ENCODE data around the gene EMP3.
"Not testable (repeated sequence)": the region's sequence is repeated elsewhere in the genome, so short reads cannot be mapped to it uniquely, and the experiment has no call there.

Gene EMP3

GRCh38 chr19:48296963-48297734, 28.2 kb upstream of the EMP3 start:
- no peaks in the 10 kb centered on the region for H3K27me3 ChIP-seq (ENCODE audit: control insufficient read depth in 2 of 2, insufficient read depth in 2 of 2, low read length in 2 of 2)
- H3K4me1 ChIP-seq (ENCODE audit: control insufficient read depth in 2 of 2, insufficient read depth in 2 of 2, low read length in 2 of 2), result no peaks in the 10 kb centered on the region
- H3K4me3 ChIP-seq (ENCODE audit: low read length in 2 of 2), result no peak overlapping the region
- H3K9me3 ChIP-seq (ENCODE audit: control insufficient read depth in 2 of 2, low read length in 2 of 2), result no peaks in the 10 kb centered on the region
- no peaks in the 10 kb centered on the region for H3K36me3 ChIP-seq (ENCODE audit: control insufficient read depth in 2 of 2, insufficient read depth in 2 of 2, low read length in 2 of 2)
- no peak overlapping the region for H3K9ac ChIP-seq (ENCODE audit: low read depth in 1 of 2, low read length in 2 of 2)
- no peak overlapping the region for H3K27ac ChIP-seq (ENCODE audit: low read depth in 2 of 2, low read length in 2 of 2)

GRCh38 chr19:48297975-48298374, 27.4 kb upstream of the EMP3 start:
- Histone ChIP-seq H3K4me1 (ENCODE audit: control insufficient read depth in 2 of 2, insufficient read depth in 2 of 2, low read length in 2 of 2) (no peaks in the 10 kb centered on the region), H3K27ac (ENCODE audit: low read depth in 2 of 2, low read length in 2 of 2) (no peak overlapping the region), H3K27me3 (ENCODE audit: control insufficient read depth in 2 of 2, insufficient read depth in 2 of 2, low read length in 2 of 2) (no peaks in the 10 kb centered on the region), H3K9ac (ENCODE audit: low read depth in 1 of 2, low read length in 2 of 2) (no peak overlapping the region), H3K4me3 (ENCODE audit: low read length in 2 of 2) (no peak overlapping the region), H3K9me3 (ENCODE audit: control insufficient read depth in 2 of 2, low read length in 2 of 2) (no peaks in the 10 kb centered on the region), H3K36me3 (ENCODE audit: control insufficient read depth in 2 of 2, insufficient read depth in 2 of 2, low read length in 2 of 2) (no peaks in the 10 kb centered on the region)

GRCh38 chr19:48301886-48302599, 23.3 kb upstream of the EMP3 start:
- Histone ChIP-seq H3K4me3 (ENCODE audit: low read length in 2 of 2) (no peak overlapping the region), H3K27me3 (ENCODE audit: control insufficient read depth in 2 of 2, insufficient read depth in 2 of 2, low read length in 2 of 2) (no peaks in the 10 kb centered on the region), H3K36me3 (ENCODE audit: control insufficient read depth in 2 of 2, insufficient read depth in 2 of 2, low read length in 2 of 2) (no peaks in the 10 kb centered on the region), H3K27ac (ENCODE audit: low read depth in 2 of 2, low read length in 2 of 2) (no peak overlapping the region), H3K4me1 (ENCODE audit: control insufficient read depth in 2 of 2, insufficient read depth in 2 of 2, low read length in 2 of 2) (no peaks in the 10 kb centered on the region), H3K9ac (ENCODE audit: low read depth in 1 of 2, low read length in 2 of 2) (no peak overlapping the region), H3K9me3 (ENCODE audit: control insufficient read depth in 2 of 2, low read length in 2 of 2) (no peaks in the 10 kb centered on the region)

DNA sequence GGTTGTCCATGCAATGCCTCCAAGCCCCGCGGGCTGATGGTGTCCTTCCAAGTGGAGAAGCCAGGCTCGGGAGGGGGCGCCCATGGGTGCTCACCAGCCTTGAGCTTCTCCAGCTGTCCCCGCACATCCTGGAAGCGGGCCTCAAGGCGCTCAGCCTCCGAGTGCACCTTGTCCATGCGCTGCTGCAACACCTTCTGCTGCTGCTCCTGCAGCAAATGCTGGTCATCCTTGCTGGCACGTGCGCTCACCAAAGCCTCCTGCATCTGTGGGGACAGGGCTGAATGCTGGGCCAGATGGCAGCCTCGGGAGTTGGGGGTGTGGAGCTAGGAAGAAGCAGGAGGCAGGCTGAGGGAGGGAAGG, 22.8 kb upstream of the EMP3 start:
- no peaks in the 10 kb centered on the region for H3K36me3 ChIP-seq (ENCODE audit: control insufficient read depth in 2 of 2, insufficient read depth in 2 of 2, low read length in 2 of 2)
- H3K9ac ChIP-seq (ENCODE audit: low read depth in 1 of 2, low read length in 2 of 2), result no peak overlapping the region
- no peak overlapping the region for H3K4me3 ChIP-seq (ENCODE audit: low read length in 2 of 2)
- H3K27ac ChIP-seq (ENCODE audit: low read depth in 2 of 2, low read length in 2 of 2), result no peak overlapping the region
- no peaks in the 10 kb centered on the region for H3K27me3 ChIP-seq (ENCODE audit: control insufficient read depth in 2 of 2, insufficient read depth in 2 of 2, low read length in 2 of 2)
- no peaks in the 10 kb centered on the region for H3K4me1 ChIP-seq (ENCODE audit: control insufficient read depth in 2 of 2, insufficient read depth in 2 of 2, low read length in 2 of 2)
- H3K9me3 ChIP-seq (ENCODE audit: control insufficient read depth in 2 of 2, low read length in 2 of 2), result no peaks in the 10 kb centered on the region

DNA sequence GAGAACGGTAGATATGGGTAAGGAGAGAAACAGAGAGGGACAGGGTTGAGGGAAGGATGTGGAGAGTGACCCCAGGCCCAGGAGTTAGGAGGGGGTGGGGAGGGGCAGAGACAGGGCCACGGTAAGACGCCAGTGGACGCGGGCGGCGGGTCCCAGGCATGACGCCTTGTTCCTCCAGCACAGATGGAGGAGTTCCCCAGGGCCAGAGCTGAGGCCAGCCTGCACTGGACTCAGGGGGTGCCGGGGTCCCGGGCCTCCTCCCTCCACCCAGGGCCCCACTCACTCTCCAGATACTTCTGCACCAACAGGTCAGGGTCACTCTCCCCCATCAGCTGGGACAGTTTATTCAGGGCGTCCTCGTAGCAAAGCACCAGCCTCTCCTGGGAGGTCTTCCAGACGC, 22.0 kb upstream of the EMP3 start:
- H3K36me3 ChIP-seq (ENCODE audit: control insufficient read depth in 2 of 2, insufficient read depth in 2 of 2, low read length in 2 of 2), result no peaks in the 10 kb centered on the region
- no peak overlapping the region for H3K27ac ChIP-seq (ENCODE audit: low read depth in 2 of 2, low read length in 2 of 2)
- no peak overlapping the region for H3K4me3 ChIP-seq (ENCODE audit: low read length in 2 of 2)
- no peak overlapping the region for H3K9ac ChIP-seq (ENCODE audit: low read depth in 1 of 2, low read length in 2 of 2)
- H3K27me3 ChIP-seq (ENCODE audit: control insufficient read depth in 2 of 2, insufficient read depth in 2 of 2, low read length in 2 of 2), result no peaks in the 10 kb centered on the region
- H3K9me3 ChIP-seq (ENCODE audit: control insufficient read depth in 2 of 2, low read length in 2 of 2), result no peaks in the 10 kb centered on the region
- no peaks in the 10 kb centered on the region for H3K4me1 ChIP-seq (ENCODE audit: control insufficient read depth in 2 of 2, insufficient read depth in 2 of 2, low read length in 2 of 2)

- no peak overlapping the region for H3K27ac ChIP-seq (ENCODE audit: low read depth in 2 of 2, low read length in 2 of 2)
- no peaks in the 10 kb centered on the region for H3K36me3 ChIP-seq (ENCODE audit: control insufficient read depth in 2 of 2, insufficient read depth in 2 of 2, low read length in 2 of 2)
- H3K4me3 ChIP-seq (ENCODE audit: low read length in 2 of 2), result no peak overlapping the region
- H3K9ac ChIP-seq (ENCODE audit: low read depth in 1 of 2, low read length in 2 of 2), result no peak overlapping the region
- no peaks in the 10 kb centered on the region for H3K27me3 ChIP-seq (ENCODE audit: control insufficient read depth in 2 of 2, insufficient read depth in 2 of 2, low read length in 2 of 2)
- H3K4me1 ChIP-seq (ENCODE audit: control insufficient read depth in 2 of 2, insufficient read depth in 2 of 2, low read length in 2 of 2), result no peaks in the 10 kb centered on the region
- no peaks in the 10 kb centered on the region for H3K9me3 ChIP-seq (ENCODE audit: control insufficient read depth in 2 of 2, low read length in 2 of 2)
These were observed 21.5 kb upstream of the EMP3 start for GRCh38 chr19:48303866-48304265.

GRCh38 chr19:48308631-48309586, 16.4 kb upstream of the EMP3 start:
- Histone ChIP-seq H3K36me3 (ENCODE audit: control insufficient read depth in 2 of 2, insufficient read depth in 2 of 2, low read length in 2 of 2) (no peaks in the 10 kb centered on the region), H3K4me3 (ENCODE audit: low read length in 2 of 2) (no peak overlapping the region), H3K9ac (ENCODE audit: low read depth in 1 of 2, low read length in 2 of 2) (no peak overlapping the region), H3K27me3 (ENCODE audit: control insufficient read depth in 2 of 2, insufficient read depth in 2 of 2, low read length in 2 of 2) (no peaks in the 10 kb centered on the region), H3K4me1 (ENCODE audit: control insufficient read depth in 2 of 2, insufficient read depth in 2 of 2, low read length in 2 of 2) (no peaks in the 10 kb centered on the region), H3K9me3 (ENCODE audit: control insufficient read depth in 2 of 2, low read length in 2 of 2) (no peaks in the 10 kb centered on the region), H3K27ac (ENCODE audit: low read depth in 2 of 2, low read length in 2 of 2) (no peak overlapping the region)

DNA sequence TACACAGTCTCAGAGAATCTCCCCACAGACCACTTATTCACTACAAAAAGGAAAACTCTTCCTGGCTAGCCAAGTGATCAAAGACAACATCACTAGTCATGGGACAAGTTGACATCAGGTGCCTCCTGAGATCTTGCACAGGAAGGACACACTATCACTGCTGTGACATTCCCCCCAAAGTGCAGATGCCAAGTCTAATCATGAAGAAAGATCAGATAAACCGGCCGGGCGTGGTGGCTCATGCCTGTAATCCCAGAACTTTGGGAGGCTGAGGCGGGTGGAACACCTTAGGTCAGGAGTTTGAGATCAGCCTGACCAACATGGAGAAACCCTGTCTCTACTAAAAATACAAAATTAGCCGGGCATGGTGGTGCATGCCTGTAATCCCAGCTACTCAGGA, 15.6 kb upstream of the EMP3 start:
- not testable (repeated sequence) for H3K4me3 ChIP-seq (ENCODE audit: low read length in 2 of 2); H3K27ac ChIP-seq (ENCODE audit: low read depth in 2 of 2, low read length in 2 of 2); H3K9ac ChIP-seq (ENCODE audit: low read depth in 1 of 2, low read length in 2 of 2); H3K9me3 ChIP-seq (ENCODE audit: control insufficient read depth in 2 of 2, low read length in 2 of 2); H3K36me3 ChIP-seq (ENCODE audit: control insufficient read depth in 2 of 2, insufficient read depth in 2 of 2, low read length in 2 of 2); H3K4me1 ChIP-seq (ENCODE audit: control insufficient read depth in 2 of 2, insufficient read depth in 2 of 2, low read length in 2 of 2); H3K27me3 ChIP-seq (ENCODE audit: control insufficient read depth in 2 of 2, insufficient read depth in 2 of 2, low read length in 2 of 2)

DNA sequence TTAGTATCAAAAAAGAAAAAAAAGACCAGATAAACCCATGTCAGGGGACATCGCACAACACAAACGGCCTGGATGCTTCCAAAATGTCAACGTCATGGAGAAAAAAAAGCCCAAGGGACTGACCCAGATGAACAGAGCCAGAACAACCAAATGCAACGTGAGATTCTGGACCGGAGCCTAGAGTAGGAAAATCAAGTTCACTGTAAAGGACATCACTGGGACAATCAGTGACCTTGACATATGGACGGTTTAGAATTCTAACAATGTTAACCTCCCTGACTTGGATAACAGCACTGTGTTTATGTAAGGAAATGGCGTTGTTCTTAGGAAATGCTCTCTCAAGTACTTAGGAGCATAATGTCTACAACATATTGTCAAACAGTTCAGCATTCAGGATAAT, 15.1 kb upstream of the EMP3 start:
- H3K9ac ChIP-seq (ENCODE audit: low read depth in 1 of 2, low read length in 2 of 2), result no peak overlapping the region
- H3K27me3 ChIP-seq (ENCODE audit: control insufficient read depth in 2 of 2, insufficient read depth in 2 of 2, low read length in 2 of 2), result no peaks in the 10 kb centered on the region
- H3K27ac ChIP-seq (ENCODE audit: low read depth in 2 of 2, low read length in 2 of 2), result no peak overlapping the region
- H3K4me3 ChIP-seq (ENCODE audit: low read length in 2 of 2), result no peak overlapping the region
- no peaks in the 10 kb centered on the region for H3K9me3 ChIP-seq (ENCODE audit: control insufficient read depth in 2 of 2, low read length in 2 of 2)
- H3K4me1 ChIP-seq (ENCODE audit: control insufficient read depth in 2 of 2, insufficient read depth in 2 of 2, low read length in 2 of 2), result no peaks in the 10 kb centered on the region
- no peaks in the 10 kb centered on the region for H3K36me3 ChIP-seq (ENCODE audit: control insufficient read depth in 2 of 2, insufficient read depth in 2 of 2, low read length in 2 of 2)

- H3K27me3 ChIP-seq (ENCODE audit: control insufficient read depth in 2 of 2, insufficient read depth in 2 of 2, low read length in 2 of 2), result no peaks in the 10 kb centered on the region
These were observed 14.0 kb upstream of the EMP3 start for GRCh38 chr19:48311384-48311783.

More at GRCh38 chr19:48311384-48311783, 14.0 kb upstream of the EMP3 start:
- no peak overlapping the region for H3K9ac ChIP-seq (ENCODE audit: low read depth in 1 of 2, low read length in 2 of 2)
- H3K9me3 ChIP-seq (ENCODE audit: control insufficient read depth in 2 of 2, low read length in 2 of 2), result no peaks in the 10 kb centered on the region
- H3K4me1 ChIP-seq (ENCODE audit: control insufficient read depth in 2 of 2, insufficient read depth in 2 of 2, low read length in 2 of 2), result no peaks in the 10 kb centered on the region
- no peaks in the 10 kb centered on the region for H3K36me3 ChIP-seq (ENCODE audit: control insufficient read depth in 2 of 2, insufficient read depth in 2 of 2, low read length in 2 of 2)
- H3K4me3 ChIP-seq (ENCODE audit: low read length in 2 of 2), result no peak overlapping the region
- no peak overlapping the region for H3K27ac ChIP-seq (ENCODE audit: low read depth in 2 of 2, low read length in 2 of 2)
